Stimulated activated CD8-positive, alpha-beta memory T cell treated with anti-CD3 and anti-CD28 coated beads, Interleukin-4, amount 100 ng/mL, for 48 hours (primary cell): Measurements from ENCODE around the gene CAMKK2.
A peak's percentile ranks its signal among the peaks of the same experiment; 100 is the strongest.
"Not testable (repeated sequence)": the region's sequence is repeated elsewhere in the genome, so short reads cannot be mapped to it uniquely, and the experiment has no call there.

ENCODE experiments used
- DNase-seq: peaks from one replicate; pipeline ENCODE4 v3.0.0-alpha.2; 2020

The CAMKK2 gene

DNA sequence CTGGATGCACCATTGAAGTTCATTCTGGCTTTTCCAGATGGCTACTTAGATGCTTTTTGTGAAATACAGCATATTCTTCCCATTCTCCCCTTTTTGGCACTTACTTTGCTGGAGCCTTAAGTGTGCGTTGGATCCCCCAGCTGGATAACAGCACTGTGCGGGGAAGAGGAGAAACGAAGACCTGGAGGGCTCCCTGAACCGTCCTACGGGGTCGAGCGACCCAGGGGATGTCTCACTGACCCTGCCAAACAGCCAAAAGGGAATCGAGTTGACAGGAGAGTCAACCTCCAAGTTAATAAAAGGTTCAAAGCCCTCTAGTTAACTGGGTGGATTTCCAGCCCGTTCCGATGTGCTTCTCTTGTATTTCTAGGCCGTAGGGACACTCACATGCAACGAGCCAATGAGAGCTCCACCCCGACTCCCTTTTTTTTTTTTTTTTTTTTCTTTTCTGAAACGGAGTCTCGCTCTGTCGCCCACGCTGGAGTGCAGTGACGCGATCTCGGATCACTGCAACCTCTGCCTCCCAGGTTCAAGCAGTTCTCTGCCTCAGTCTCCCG, 1.0 kb upstream of the CAMKK2 start:
- DNase-seq = peak; percentile 79

DNA sequence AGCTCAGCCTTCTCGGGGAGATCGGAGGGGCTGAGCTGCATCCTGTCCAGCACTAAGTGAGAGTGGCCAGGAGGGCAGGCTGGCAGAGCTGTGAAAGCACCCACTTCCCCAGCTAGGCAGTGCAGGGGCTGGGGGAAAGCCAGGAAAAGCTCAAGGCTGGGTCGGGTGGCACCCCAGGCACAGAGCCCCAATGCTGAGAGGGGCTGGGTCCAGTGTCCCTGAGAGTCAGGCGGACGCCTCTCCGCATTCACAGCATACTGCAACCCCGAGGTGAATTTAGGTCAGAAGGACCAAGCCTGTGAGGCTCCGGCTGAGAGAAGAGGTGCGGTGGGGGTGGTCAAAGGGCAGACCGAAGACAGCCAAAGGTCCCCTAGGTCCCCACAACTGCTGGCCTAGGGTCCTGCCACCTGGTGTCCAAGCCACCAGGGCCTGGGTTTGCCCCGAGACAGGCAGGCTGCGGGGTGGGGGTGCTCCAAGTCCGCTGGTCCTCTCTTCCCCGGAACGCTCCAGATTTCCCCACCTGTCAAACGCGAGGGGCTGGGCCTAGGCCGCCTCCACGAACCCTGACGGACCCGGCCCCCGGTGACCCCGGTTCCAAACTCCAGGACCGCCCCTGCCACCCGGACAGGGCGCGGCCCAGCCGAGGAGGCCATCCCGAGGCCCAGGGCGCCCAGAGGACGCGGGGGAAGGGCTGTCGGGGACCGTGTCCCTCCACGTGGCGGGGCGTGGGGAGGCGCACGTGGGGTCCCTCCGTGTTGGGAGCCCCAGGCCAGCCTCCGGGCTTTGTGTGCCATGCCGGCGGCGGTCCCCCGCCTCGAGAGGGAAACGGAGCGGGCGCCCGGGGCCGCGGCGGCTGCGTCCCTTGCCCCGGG, 527 bp downstream of the CAMKK2 start:
- peak; percentile 53 for DNase-seq

GRCh38 chr12:121295116-121295745, 1.3 kb downstream of the CAMKK2 start:
- DNase-seq = no peak

DNA sequence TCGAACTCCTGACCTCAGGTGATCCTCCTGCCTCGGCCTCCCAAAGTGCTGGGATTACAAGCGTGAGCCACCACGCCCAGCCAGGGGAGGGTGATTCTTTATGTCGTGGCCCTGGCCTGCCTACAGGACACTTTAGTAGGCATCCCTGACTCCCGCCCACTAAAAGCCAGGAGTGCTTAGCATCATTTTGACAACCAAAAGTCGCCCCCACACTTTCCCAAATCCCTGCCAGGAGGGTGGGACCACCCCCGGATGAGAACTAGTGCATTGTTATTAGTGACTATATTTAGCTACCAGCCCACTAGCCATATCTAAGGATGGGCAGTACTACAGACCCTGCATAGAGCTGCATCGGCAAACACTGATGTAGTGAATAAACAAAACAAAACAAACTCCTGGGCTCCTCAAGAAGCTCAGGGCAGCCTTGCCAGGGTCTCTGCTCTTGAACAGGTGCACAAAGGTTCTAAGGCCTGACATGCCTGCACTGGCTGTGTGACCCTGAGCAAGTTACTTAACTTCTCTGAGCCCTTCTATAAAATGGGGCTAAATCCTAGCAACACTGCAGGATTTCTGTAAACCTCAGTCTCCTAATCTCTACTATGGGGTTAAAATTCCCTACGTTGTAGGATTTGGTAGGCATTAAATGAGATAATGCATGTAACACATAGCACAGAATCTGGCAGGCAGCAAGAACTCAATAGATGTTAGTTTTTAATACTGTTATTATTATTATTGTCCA, 2.2 kb downstream of the CAMKK2 start:
- no peak for DNase-seq

- DNase-seq = no peak
Observed at GRCh38 chr12:121293603-121294002, 2.9 kb downstream of the CAMKK2 start.

DNA sequence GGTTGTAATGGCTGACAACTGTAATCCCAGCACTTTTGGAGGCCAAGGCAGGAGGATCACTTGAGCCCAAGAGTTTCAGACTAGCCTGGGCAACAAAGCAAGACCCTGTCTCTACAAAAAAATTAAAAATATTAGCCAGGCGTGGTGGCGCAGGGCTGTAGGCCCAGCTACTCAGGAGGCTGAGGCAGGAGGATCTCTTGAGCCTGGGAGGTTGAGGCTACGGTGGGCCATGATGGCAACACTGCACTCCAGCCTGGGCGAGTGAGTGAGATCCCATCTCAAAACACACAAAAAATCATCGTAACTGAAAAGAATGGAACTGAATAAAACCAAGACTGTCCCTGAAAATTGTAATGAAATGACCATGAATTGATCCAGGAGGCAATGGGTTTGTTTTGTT, 6.1 kb downstream of the CAMKK2 start:
- no peak for DNase-seq

DNA sequence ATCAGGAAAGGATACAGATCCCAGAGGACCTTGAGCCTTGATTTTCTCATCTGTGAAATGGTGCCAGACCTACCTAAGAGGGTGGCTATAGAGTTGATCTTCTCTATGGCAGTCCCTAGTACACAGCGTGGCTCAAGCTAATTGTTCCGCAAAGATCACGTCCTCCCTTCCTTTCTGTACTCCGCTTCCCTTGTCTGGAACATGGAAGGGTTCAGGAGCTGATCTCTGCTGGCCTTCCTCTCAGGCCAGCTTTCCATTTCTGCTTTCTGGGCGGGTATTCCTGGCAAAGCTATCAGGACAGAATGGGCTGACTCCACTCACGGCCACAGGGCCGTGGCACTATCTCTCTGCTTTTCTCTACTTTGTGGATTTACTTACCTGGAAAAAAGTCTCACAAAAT, 6.5 kb downstream of the CAMKK2 start:
- no peak for DNase-seq

DNA sequence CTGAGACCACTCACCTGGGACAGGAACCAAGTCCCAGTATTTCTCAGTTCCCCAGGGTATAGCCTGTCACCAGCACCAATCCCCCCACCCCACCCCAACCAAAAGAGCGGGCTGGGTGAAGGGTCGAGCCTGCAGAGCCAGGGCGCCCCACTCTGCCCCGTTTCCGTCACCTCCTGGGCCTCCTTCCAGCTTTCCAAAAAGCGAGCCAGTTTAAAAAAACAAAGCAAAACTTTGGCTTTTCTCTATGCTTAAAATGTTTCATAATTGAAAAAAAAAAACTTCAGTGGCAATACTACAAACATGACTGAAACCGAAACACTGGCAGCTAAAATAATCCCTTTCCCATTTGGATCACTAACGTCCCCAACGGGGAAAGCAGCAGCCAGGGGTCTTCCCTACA, 7.5 kb downstream of the CAMKK2 start:
- DNase-seq = no peak

GRCh38 chr12:121288158-121288845, 8.2 kb downstream of the CAMKK2 start:
- no peak for DNase-seq

GRCh38 chr12:121287267-121287954, 9.1 kb downstream of the CAMKK2 start:
- DNase-seq = no peak

DNA sequence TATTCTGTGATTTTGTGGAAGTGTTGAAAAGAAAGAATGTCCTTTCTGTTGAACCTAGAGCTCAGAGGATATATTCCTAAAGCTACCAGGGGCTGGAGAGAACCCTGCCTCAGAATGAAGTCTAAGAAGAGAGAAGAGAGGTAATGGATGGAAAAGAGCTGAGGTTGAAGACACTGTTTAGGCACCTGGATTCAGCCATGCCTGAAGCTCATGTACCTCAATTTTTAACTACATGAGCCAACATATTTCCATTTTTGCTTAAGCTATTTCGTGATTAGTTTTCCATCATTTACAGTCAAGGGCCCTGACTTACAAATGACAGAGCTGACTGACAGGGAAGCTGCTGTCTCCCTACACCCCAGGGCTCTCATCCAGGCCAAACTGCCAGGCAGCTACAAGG, 10.7 kb downstream of the CAMKK2 start:
- no peak for DNase-seq

- no peak for DNase-seq
Observed at GRCh38 chr12:121284551-121285390, 11.7 kb downstream of the CAMKK2 start.

- no peak for DNase-seq
Observed at GRCh38 chr12:121283841-121284240, 12.7 kb downstream of the CAMKK2 start.

GRCh38 chr12:121283388-121283787, 13.1 kb downstream of the CAMKK2 start:
- no peak for DNase-seq

DNA sequence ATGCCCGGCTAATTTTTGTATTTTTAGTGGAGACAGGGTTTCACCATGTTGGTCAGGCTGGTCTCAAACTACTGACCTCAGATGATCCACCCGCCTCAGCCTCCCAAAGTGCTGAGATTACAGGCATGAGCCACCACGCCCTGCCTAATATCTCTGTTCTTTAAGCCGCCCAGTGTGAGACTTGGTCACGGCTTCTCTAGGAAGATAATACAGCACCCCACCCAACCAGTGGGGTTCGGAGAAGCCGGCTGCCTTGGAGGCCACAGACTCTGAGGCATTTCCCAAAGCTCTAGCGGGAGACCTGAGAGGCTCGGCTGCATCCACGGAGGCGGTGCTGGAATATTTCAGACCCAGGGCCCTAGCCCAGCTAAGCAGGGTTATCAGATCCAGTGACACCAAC, 13.6 kb downstream of the CAMKK2 start:
- DNase-seq = not testable (repeated sequence)

DNA sequence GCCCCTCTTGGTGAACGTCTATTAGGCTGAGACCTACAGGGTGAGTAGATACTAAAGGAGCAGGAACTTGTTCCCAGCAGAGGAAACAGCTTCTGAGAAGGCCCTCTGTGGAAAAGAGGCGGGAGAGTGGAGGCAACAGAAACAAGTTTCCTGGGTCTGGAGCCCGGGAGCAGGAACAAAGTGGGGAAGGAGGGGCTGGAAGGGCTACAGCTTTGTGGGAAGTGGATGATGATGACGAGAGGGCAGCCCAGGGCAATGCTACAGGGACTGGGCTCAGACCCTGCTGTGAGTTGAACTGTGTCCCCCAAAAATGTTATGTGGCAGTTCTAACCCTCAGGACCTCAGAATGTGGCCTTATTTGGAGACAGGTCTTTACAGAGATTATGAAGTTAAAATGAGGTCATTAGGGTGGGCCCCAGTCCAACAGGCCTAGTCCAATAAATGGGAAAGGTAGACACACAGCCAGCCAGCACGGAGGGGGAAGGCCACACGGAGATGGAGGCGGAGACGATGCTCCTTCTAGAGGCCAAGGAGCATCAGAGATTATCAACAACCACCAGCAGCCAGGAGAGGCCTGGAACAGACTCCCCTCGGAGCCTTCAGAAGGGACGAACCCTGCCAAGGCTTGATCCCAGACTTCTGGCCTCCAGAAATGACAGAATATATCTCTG, 14.3 kb downstream of the CAMKK2 start:
- DNase-seq = no peak

GRCh38 chr12:121281116-121281515, 15.4 kb downstream of the CAMKK2 start:
- DNase-seq = not testable (repeated sequence)

DNA sequence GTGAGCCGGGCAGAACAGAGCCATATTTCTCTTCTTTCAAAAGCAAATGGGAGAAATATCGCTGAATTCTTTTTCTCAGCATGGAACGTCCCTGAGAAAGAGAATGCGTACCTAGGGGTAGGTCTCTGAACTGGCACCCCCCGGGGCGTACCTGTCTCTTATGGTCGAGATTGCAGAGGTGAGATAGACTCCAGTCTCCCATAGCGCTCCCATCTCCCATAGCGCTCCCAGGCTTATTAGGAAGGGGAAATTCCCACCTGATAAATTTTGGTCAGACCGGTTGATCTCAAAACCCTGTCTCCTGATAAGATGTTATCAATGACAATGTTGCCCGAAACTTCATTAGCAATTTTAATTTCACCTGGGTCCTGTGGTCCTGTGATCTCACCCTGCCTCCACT, 16.0 kb downstream of the CAMKK2 start:
- DNase-seq = not testable (repeated sequence)

- DNase-seq = no peak
Observed at GRCh38 chr12:121279507-121279915, 17.0 kb downstream of the CAMKK2 start.

DNA sequence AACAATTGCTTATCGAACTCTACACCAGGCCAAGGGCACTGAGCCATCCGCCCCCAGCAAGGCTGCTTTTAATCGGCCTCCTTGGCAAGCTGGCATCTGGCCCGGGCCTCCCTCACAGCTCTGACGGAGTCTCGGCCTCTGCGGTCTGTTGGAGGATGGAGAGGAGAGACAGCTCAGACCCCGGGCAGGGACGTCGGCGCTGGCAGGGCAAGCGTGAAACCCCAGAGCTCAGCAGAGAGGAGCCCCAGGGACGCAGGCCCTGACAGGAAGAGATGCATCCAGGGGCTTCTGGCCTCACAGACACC, 17.5 kb downstream of the CAMKK2 start:
- no peak for DNase-seq
